DND-41 (cell line): ENCODE results near the gene SZRD1.
"Not testable (repeated sequence)": the region's sequence is repeated elsewhere in the genome, so short reads cannot be mapped to it uniquely, and the experiment has no call there.

ENCODE experiments used
- ATAC-seq: fragments of 200-7000 bp; cut with Tn5 transposase; 3 replicates; pipeline ENCODE4 v1.9.1; 2021; ENCODE audit warnings: low read depth; ENCODE audit not compliant: insufficient read depth
- DNase-seq: peaks from one replicate; pipeline ENCODE4 v3.0.0-alpha.2; 2020
- H2AFZ ChIP-seq: 2 replicates; pipeline ENCODE4 v1.6.0; 2012; ENCODE audit warnings: low read depth, low read length
- H3K27ac ChIP-seq: 2 replicates; pipeline ENCODE4 v1.5.1; 2012; ENCODE audit warnings: low read length, inconsistent platforms
- H3K27me3 ChIP-seq: fragments of 200-600 bp; sonication (generic); 2 replicates; pipeline ENCODE4 v1.6.0; 2012; ENCODE audit warnings: low read length, mild to moderate bottlenecking, inconsistent platforms; ENCODE audit not compliant: insufficient read depth, poor library complexity
- H3K36me3 ChIP-seq: 2 replicates; pipeline ENCODE4 v1.5.1; 2012; ENCODE audit warnings: low read length, inconsistent platforms; ENCODE audit not compliant: insufficient read depth
- H3K4me1 ChIP-seq: 2 replicates; pipeline ENCODE4 v1.5.1; 2012; ENCODE audit warnings: mild to moderate bottlenecking, low read length; ENCODE audit not compliant: insufficient read depth
- H3K4me2 ChIP-seq: 2 replicates; pipeline ENCODE4 v1.6.0; 2012; ENCODE audit warnings: mild to moderate bottlenecking, moderate library complexity, low read length, inconsistent platforms; ENCODE audit not compliant: insufficient read depth
- H3K4me3 ChIP-seq, 2 experiments: fragments of 200-600 bp in 1 of 2; shearing (Covaris generic) in 1 of 2; 2 replicates each; pipeline ENCODE4 v1.5.1; 2012 to 2016; ENCODE audit warnings: inconsistent platforms in 2 of 2, low read length in 2 of 2, mild to moderate bottlenecking in 2 of 2, low read depth in 1 of 2, moderate library complexity in 1 of 2
- H3K79me2 ChIP-seq: 2 replicates; pipeline ENCODE4 v1.6.0; 2012; ENCODE audit warnings: low read length, inconsistent platforms; ENCODE audit not compliant: insufficient read depth
- H3K9ac ChIP-seq: 2 replicates; pipeline ENCODE4 v1.6.0; 2012; ENCODE audit warnings: low read depth, mild to moderate bottlenecking, inconsistent platforms, low read length, moderate library complexity
- H3K9me3 ChIP-seq: 2 replicates; pipeline ENCODE4 v1.5.1; 2012; ENCODE audit warnings: low read length, moderate library complexity, mild to moderate bottlenecking, inconsistent platforms; ENCODE audit not compliant: insufficient read depth, severe bottlenecking
- H4K20me1 ChIP-seq: 2 replicates; pipeline ENCODE4 v1.6.0; 2012; ENCODE audit warnings: low read length; ENCODE audit not compliant: insufficient read depth
- CTCF ChIP-seq: IDR thresholded peaks from 2 replicates; pipeline ENCODE4 v1.5.1; 2012; ENCODE audit warnings: borderline replicate concordance, low read length, moderate library complexity, mild to moderate bottlenecking; ENCODE audit not compliant: poor library complexity, severe bottlenecking; ENCODE audit errors: extremely low read depth
- EZH2 ChIP-seq: IDR thresholded peaks from 3 replicates; pipeline ENCODE4 v1.6.1; 2012; ENCODE audit warnings: borderline replicate concordance, low read depth, mild to moderate bottlenecking, moderate library complexity, low read length, inconsistent platforms; ENCODE audit not compliant: severe bottlenecking

SZRD1 gene

GRCh38 chr1:16356867-16357266, 10.2 kb upstream of the SZRD1 start:
- Histone ChIP-seq H3K4me1 (peaks cover 13% of the 10 kb centered on the region), H3K9ac (no peak overlapping the region), H3K4me3 (no peak overlapping the region), H3K27ac (no peak overlapping the region), H3K9me3 (no peaks in the 10 kb centered on the region), H4K20me1 (no peaks in the 10 kb centered on the region), H3K4me2 (no peak overlapping the region), H3K36me3 (peaks cover 3% of the 10 kb centered on the region; the same call in 1 of the 2 replicates), H2AFZ (no peak overlapping the region), H3K79me2 (peaks cover 12% of the 10 kb centered on the region), H3K27me3 (no peaks in the 10 kb centered on the region)
- no peak for DNase-seq
- no peak for ATAC-seq
- TF ChIP-seq EZH2 (no peak), CTCF (no peak)

GRCh38 chr1:16365146-16365498, 1.9 kb upstream of the SZRD1 start:
- H3K4me3 ChIP-seq, H3K27ac ChIP-seq, H3K9me3 ChIP-seq, H3K27me3 ChIP-seq, H3K36me3 ChIP-seq, ATAC-seq, H2AFZ ChIP-seq, H3K4me2 ChIP-seq, H3K9ac ChIP-seq, DNase-seq: not testable (repeated sequence)
- Histone ChIP-seq H3K4me1 (peaks cover 28% of the 10 kb centered on the region), H3K79me2 (peaks cover 31% of the 10 kb centered on the region), H4K20me1 (peaks cover 25% of the 10 kb centered on the region)

GRCh38 chr1:16367258-16367967, 371 bp downstream of the SZRD1 start:
- H3K27ac ChIP-seq = peak overlapping the region; percentile 90
- H3K36me3 ChIP-seq = peaks cover 6% of the 10 kb centered on the region; the same call in 1 of the 2 replicates
- no peak for TF ChIP-seq EZH2
- TF ChIP-seq CTCF = peak; percentile 30
- peaks cover 44% of the 10 kb centered on the region for H4K20me1 ChIP-seq
- peak overlapping the region; percentile 87 for H3K9ac ChIP-seq
- peaks cover 52% of the 10 kb centered on the region for H3K79me2 ChIP-seq
- DNase-seq (peak; percentile 78), ATAC-seq (peak; percentile 72)
- peak overlapping the region; percentile 72 for H3K4me2 ChIP-seq
- no peaks in the 10 kb centered on the region for H3K27me3 ChIP-seq
- peak overlapping the region; percentile 72 to 84 for H3K4me3 ChIP-seq
- H3K4me1 ChIP-seq = peaks cover 28% of the 10 kb centered on the region
- no peaks in the 10 kb centered on the region for H3K9me3 ChIP-seq
- peak overlapping the region; percentile 70 for H2AFZ ChIP-seq

GRCh38 chr1:16367968-16368890, 1.2 kb downstream of the SZRD1 start:
- peak overlapping the region; percentile 72 to 84 for H3K4me3 ChIP-seq
- no peaks in the 10 kb centered on the region for H3K27me3 ChIP-seq
- peak overlapping the region; percentile 87 for H3K9ac ChIP-seq
- peak overlapping the region; percentile 70; the same call in 1 of the 2 replicates for H2AFZ ChIP-seq
- DNase-seq (no peak), ATAC-seq (no peak)
- no peak for TF ChIP-seq EZH2
- TF ChIP-seq CTCF = no peak
- H3K4me1 ChIP-seq = peaks cover 25% of the 10 kb centered on the region
- H4K20me1 ChIP-seq = peaks cover 50% of the 10 kb centered on the region
- H3K4me2 ChIP-seq = peak overlapping the region; percentile 72
- no peaks in the 10 kb centered on the region for H3K9me3 ChIP-seq
- H3K36me3 ChIP-seq = peaks cover 11% of the 10 kb centered on the region
- peak overlapping the region; percentile 90 for H3K27ac ChIP-seq
- H3K79me2 ChIP-seq = peaks cover 60% of the 10 kb centered on the region
